HCT116 (cell line): ENCODE measurements around the gene PAX7. TPM values are rescaled to one million over a fixed set of nuclear protein-coding genes. Genes with fewer than 3 reads are reported as not detected.

Experiments used
- ATAC-seq: fragments of 200-7000 bp; cut with Tn5 transposase; 2 replicates; pipeline ENCODE4 v1.9.1; 2020; ENCODE audit warnings: mild to moderate bottlenecking, moderate library complexity
- BruUV-seq: library from RNA; stranded (reverse); fragments of 400-500 nt; replicated peaks from 2 replicates; lab custom pipeline; 2021; lab: Mats Ljungman, UMichigan
- CTCF ChIA-PET: fragments of 300-600 bp; sonication (Branson Sonifier 250); formaldehyde crosslinking; loops from one replicate; lab custom pipeline; 2021; ENCODE audit warnings: antibody characterized with exemption; lab: Charles Lee
- POLR2A ChIA-PET: fragments of 300-600, 350-600 bp; sonication (Branson Sonifier 250); formaldehyde crosslinking; loops from one replicate; lab custom pipeline; 2021; ENCODE audit warnings: antibody characterized with exemption; lab: Charles Lee
- RAD21 ChIA-PET, 2 experiments: fragments of 300-600 bp; sonication (Branson Sonifier 250); formaldehyde crosslinking; loops; one replicate each; lab custom pipeline; 2023; ENCODE audit warnings: low total read pairs in 2 of 2; ENCODE audit not compliant: uncharacterized antibody in 2 of 2, unreplicated experiment in 2 of 2, low non-redundant PET in 1 of 2; lab: Charles Lee
- DNase-seq: peaks from one replicate; pipeline ENCODE4 v3.0.0-alpha.2; 2010; ENCODE audit warnings: low read depth, low spot score
- H2AFZ ChIP-seq: fragments of 200-600 bp; shearing (Covaris generic), sonication (generic); 2 replicates; pipeline ENCODE4 v1.6.1; 2017; ENCODE audit warnings: low read depth, mixed run types, mixed read lengths, antibody characterized with exemption, low read length; ENCODE audit not compliant: poor library complexity, severe bottlenecking
- H3K27ac ChIP-seq: 2 replicates; pipeline ENCODE4 v1.5.1; 2012; ENCODE audit warnings: low read depth, low read length
- H3K27me3 ChIP-seq: fragments of 200-600 bp; sonication (generic); 2 replicates; pipeline ENCODE4 v1.6.1; 2016; ENCODE audit warnings: mixed run types, low read length, mixed read lengths; ENCODE audit not compliant: insufficient read depth
- H3K36me3 ChIP-seq, 2 experiments: fragments of 200-500 bp in 1 of 2; fragments of 200-600 bp in 1 of 2; sonication (Bioruptor generic) in 1 of 2; sonication (generic) in 1 of 2; 2 replicates each; pipeline versions ENCODE4 v1.5.1 to v1.6.1; 2014 to 2016; ENCODE audit warnings: low read length in 2 of 2, inconsistent platforms in 1 of 2, mixed read lengths in 1 of 2, mixed run types in 1 of 2; ENCODE audit not compliant: insufficient read depth in 2 of 2, control insufficient read depth in 1 of 2
- H3K4me1 ChIP-seq, 2 experiments: fragments of 200-600 bp in 1 of 2; sonication (generic) in 1 of 2; 2 replicates each; pipeline versions ENCODE4 v1.5.1 to v1.6.1; 2012 to 2017; ENCODE audit warnings: low read length in 2 of 2, inconsistent platforms in 1 of 2, mild to moderate bottlenecking in 1 of 2, mixed read lengths in 1 of 2, mixed run types in 1 of 2, moderate library complexity in 1 of 2; ENCODE audit not compliant: insufficient read depth in 2 of 2, control insufficient read depth in 1 of 2
- H3K4me2 ChIP-seq: fragments of 200-600 bp; sonication (generic); 2 replicates; pipeline ENCODE4 v1.6.1; 2017; ENCODE audit warnings: mixed run types, low read length, mixed read lengths
- H3K4me3 ChIP-seq, 2 experiments: fragments of 200-600 bp in 1 of 2; sonication (generic) in 1 of 2; replicated peaks in 1 of 2; 2 replicates each; pipeline ENCODE4 v1.5.1; 2011 to 2016; ENCODE audit warnings: low read length in 2 of 2, control low read depth in 1 of 2, low read depth in 1 of 2, mild to moderate bottlenecking in 1 of 2, mixed read lengths in 1 of 2, mixed run types in 1 of 2
- H3K79me2 ChIP-seq: fragments of 200-600 bp; sonication (generic); 2 replicates; pipeline ENCODE4 v1.6.1; 2017; ENCODE audit warnings: mild to moderate bottlenecking, mixed run types, low read length, moderate library complexity, mixed read lengths; ENCODE audit not compliant: insufficient read depth
- H3K9ac ChIP-seq: fragments of 200-600 bp; sonication (generic); 2 replicates; pipeline ENCODE4 v1.6.1; 2016; ENCODE audit warnings: low read length, mixed read lengths
- H3K9me2 ChIP-seq: fragments of 200-600 bp; sonication (generic), shearing (Covaris generic); 2 replicates; pipeline ENCODE4 v1.6.1; 2017; ENCODE audit warnings: mixed run types, mild to moderate bottlenecking, moderate library complexity; ENCODE audit not compliant: insufficient read depth
- H3K9me3 ChIP-seq, 2 experiments: fragments of 200-500 bp in 1 of 2; fragments of 200-600 bp in 1 of 2; sonication (Bioruptor generic) in 1 of 2; sonication (generic) in 1 of 2; 2 replicates each; pipeline ENCODE4 v1.6.1; 2014 to 2017; ENCODE audit warnings: low read length in 2 of 2, mixed read lengths in 2 of 2, inconsistent platforms in 1 of 2, low read depth in 1 of 2, mild to moderate bottlenecking in 1 of 2, mixed run types in 1 of 2, moderate library complexity in 1 of 2; ENCODE audit not compliant: control insufficient read depth in 1 of 2, insufficient read depth in 1 of 2
- H4K20me1 ChIP-seq: fragments of 200-600 bp; sonication (generic), shearing (Covaris generic); 2 replicates; pipeline ENCODE4 v1.6.1; 2017; ENCODE audit warnings: mixed run types, mild to moderate bottlenecking, moderate library complexity; ENCODE audit not compliant: insufficient read depth
- CBX3 ChIP-seq: IDR thresholded peaks from 2 replicates; pipeline ENCODE4 v1.6.1; 2012; ENCODE audit warnings: low read depth
- CEBPB ChIP-seq: IDR thresholded peaks from 2 replicates; pipeline ENCODE4 v1.6.1; 2012; ENCODE audit warnings: low read depth
- EGR1 ChIP-seq: IDR thresholded peaks from 2 replicates; pipeline ENCODE4 v1.6.1; 2012; ENCODE audit warnings: low read depth
- ELF1 ChIP-seq: IDR thresholded peaks from 2 replicates; pipeline ENCODE4 v1.6.1; 2012; ENCODE audit warnings: low read depth, borderline replicate concordance
- EZH2 ChIP-seq: fragments of 200-600 bp; sonication (generic); IDR thresholded peaks from 2 replicates; pipeline ENCODE4 v1.6.1; 2017; ENCODE audit warnings: antibody characterized with exemption, mixed run types
- JUND ChIP-seq: IDR thresholded peaks from 2 replicates; pipeline ENCODE4 v1.6.1; 2012
- POLR2A ChIP-seq: IDR thresholded peaks from 2 replicates; pipeline ENCODE4 v1.7.0; 2011; ENCODE audit warnings: borderline replicate concordance; ENCODE audit not compliant: insufficient read depth, insufficient read length; ENCODE audit errors: extremely low read depth
- RAD21 ChIP-seq: IDR thresholded peaks from 2 replicates; pipeline ENCODE4 v1.6.1; 2012; ENCODE audit warnings: low read depth, mild to moderate bottlenecking
- SIN3A ChIP-seq: IDR thresholded peaks from 2 replicates; pipeline ENCODE4 v1.6.1; 2012; ENCODE audit warnings: low read depth
- TCF7L2 ChIP-seq: IDR thresholded peaks from 2 replicates; pipeline ENCODE4 v1.7.0; 2011; ENCODE audit warnings: borderline replicate concordance, inconsistent platforms; ENCODE audit not compliant: insufficient read depth, insufficient read length; ENCODE audit errors: extremely low read depth
- YY1 ChIP-seq: IDR thresholded peaks from 2 replicates; pipeline ENCODE4 v1.6.1; 2011; ENCODE audit warnings: low read length, low read depth, moderate library complexity, mild to moderate bottlenecking; ENCODE audit not compliant: insufficient replicate concordance; ENCODE audit errors: extremely low read depth
- ZFX ChIP-seq: fragments of 450-650 bp; IDR thresholded peaks from 2 replicates; pipeline ENCODE4 v1.6.1; 2017
- intact Hi-C: fragments of 100-400 bp; cut with micrococcal nuclease; formaldehyde crosslinking; loops from 2 replicates; pipeline ENCODE4 v1.10.0; 2022
- total RNA-seq: library from RNA; stranded (reverse); gene quantifications from one replicate; pipeline ENCODE4 v1.2.1, GENCODE V29; 2021; ENCODE audit not compliant: unreplicated experiment
- TF ChIP-seq, protein P1 (sequence below), 3 experiments: fragments of 200-600 bp in 1 of 3; sonication (generic) in 1 of 3; IDR thresholded peaks in 2 of 3; conservative IDR thresholded peaks in 1 of 3; 2 replicates each; pipeline ENCODE4 v1.5.1; 2012 to 2017; ENCODE audit warnings: low read depth in 2 of 3, low read length in 2 of 3, antibody characterized with exemption in 1 of 3, borderline replicate concordance in 1 of 3, control low read depth in 1 of 3, mild to moderate bottlenecking in 1 of 3, mixed read lengths in 1 of 3, mixed run types in 1 of 3, moderate library complexity in 1 of 3; ENCODE audit not compliant: insufficient read depth in 1 of 3
- TF ChIP-seq, protein P2 (sequence below): IDR thresholded peaks from 2 replicates; pipeline ENCODE4 v1.6.1; 2012
- TF ChIP-seq, protein P3 (sequence below): IDR thresholded peaks from 2 replicates; pipeline ENCODE4 v1.6.1; 2011; ENCODE audit warnings: mild to moderate bottlenecking, low read length, moderate library complexity; ENCODE audit not compliant: insufficient replicate concordance; ENCODE audit errors: extremely low read depth
- TF ChIP-seq, protein P4 (sequence below): IDR thresholded peaks from 2 replicates; pipeline ENCODE4 v1.6.1; 2012
- TF ChIP-seq, protein P5 (sequence below): IDR thresholded peaks from 2 replicates; pipeline ENCODE4 v1.6.1; 2012; ENCODE audit warnings: low read depth

The PAX7 gene
- total RNA-seq, 1 experiment from 2014 or later = not detected

DNA sequence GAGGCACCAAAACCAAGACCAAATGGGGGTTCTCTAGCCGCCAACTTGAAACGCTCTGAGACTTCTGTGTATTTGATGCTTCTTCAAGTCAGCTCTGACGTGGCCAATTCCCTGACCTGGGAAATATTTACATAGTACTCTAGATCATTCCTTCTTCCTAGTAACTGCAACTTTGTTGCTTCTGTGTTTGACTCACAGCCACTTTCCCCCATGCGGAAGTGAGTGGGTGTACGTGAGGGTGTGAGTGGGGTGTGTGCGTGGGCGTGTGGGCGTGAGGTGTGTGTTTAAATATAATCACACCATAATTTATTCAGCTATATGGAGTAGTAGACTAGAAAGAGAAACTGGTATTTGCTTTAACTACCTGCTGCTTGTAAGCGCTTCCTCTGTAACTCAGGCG, 117.8 kb downstream of the PAX7 start:
- H3K36me3 ChIP-seq = no peaks in the 10 kb centered on the region
- RAD21 ChIA-PET = no interaction called here
- CTCF ChIA-PET = no interaction called here

More for the DNA sequence above, 117.8 kb downstream of the PAX7 start:
- POLR2A ChIA-PET = no interaction called here
- Histone ChIP-seq H3K9ac (no peak overlapping the region), H2AFZ (no peak overlapping the region), H3K4me2 (no peak overlapping the region), H3K9me3 (peaks cover 1 to 10% of the 10 kb centered on the region in 2 experiments; a peak in 1 of 4 replicates), H3K4me1 (no peaks in the 10 kb centered on the region), H4K20me1 (no peaks in the 10 kb centered on the region), H3K27ac (no peak overlapping the region), H3K4me3 (no peak overlapping the region), H3K9me2 (no peaks in the 10 kb centered on the region), H3K79me2 (no peaks in the 10 kb centered on the region), H3K27me3 (peaks cover 43% of the 10 kb centered on the region)
- no peak for DNase-seq
- ATAC-seq = no peak
- intact Hi-C loops = no loop called here
- no TSS peak for BruUV-seq
- TF ChIP-seq ELF1 (no peak), RAD21 (no peak), SIN3A (no peak), JUND (no peak), EZH2 (no peak), ZFX (no peak), POLR2A (no peak), CBX3 (no peak), EGR1 (no peak), YY1 (no peak), CEBPB (no peak), TCF7L2 (no peak)
- TF ChIP-seq, protein P1, sequence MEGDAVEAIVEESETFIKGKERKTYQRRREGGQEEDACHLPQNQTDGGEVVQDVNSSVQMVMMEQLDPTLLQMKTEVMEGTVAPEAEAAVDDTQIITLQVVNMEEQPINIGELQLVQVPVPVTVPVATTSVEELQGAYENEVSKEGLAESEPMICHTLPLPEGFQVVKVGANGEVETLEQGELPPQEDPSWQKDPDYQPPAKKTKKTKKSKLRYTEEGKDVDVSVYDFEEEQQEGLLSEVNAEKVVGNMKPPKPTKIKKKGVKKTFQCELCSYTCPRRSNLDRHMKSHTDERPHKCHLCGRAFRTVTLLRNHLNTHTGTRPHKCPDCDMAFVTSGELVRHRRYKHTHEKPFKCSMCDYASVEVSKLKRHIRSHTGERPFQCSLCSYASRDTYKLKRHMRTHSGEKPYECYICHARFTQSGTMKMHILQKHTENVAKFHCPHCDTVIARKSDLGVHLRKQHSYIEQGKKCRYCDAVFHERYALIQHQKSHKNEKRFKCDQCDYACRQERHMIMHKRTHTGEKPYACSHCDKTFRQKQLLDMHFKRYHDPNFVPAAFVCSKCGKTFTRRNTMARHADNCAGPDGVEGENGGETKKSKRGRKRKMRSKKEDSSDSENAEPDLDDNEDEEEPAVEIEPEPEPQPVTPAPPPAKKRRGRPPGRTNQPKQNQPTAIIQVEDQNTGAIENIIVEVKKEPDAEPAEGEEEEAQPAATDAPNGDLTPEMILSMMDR (IDR thresholded peaks at IDR 0.05 in 2 of 3, conservative IDR thresholded peaks at IDR 0.05 in 1 of 3; ENCODE audit: borderline replicate concordance in 1 of 3, insufficient read depth in 1 of 3, low read depth in 2 of 3, low read length in 2 of 3) = no peak
- TF ChIP-seq, protein P2, sequence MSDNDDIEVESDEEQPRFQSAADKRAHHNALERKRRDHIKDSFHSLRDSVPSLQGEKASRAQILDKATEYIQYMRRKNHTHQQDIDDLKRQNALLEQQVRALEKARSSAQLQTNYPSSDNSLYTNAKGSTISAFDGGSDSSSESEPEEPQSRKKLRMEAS = no peak
- TF ChIP-seq, protein P3, sequence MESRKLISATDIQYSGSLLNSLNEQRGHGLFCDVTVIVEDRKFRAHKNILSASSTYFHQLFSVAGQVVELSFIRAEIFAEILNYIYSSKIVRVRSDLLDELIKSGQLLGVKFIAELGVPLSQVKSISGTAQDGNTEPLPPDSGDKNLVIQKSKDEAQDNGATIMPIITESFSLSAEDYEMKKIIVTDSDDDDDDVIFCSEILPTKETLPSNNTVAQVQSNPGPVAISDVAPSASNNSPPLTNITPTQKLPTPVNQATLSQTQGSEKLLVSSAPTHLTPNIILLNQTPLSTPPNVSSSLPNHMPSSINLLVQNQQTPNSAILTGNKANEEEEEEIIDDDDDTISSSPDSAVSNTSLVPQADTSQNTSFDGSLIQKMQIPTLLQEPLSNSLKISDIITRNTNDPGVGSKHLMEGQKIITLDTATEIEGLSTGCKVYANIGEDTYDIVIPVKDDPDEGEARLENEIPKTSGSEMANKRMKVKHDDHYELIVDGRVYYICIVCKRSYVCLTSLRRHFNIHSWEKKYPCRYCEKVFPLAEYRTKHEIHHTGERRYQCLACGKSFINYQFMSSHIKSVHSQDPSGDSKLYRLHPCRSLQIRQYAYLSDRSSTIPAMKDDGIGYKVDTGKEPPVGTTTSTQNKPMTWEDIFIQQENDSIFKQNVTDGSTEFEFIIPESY = no peak
- TF ChIP-seq, protein P4, sequence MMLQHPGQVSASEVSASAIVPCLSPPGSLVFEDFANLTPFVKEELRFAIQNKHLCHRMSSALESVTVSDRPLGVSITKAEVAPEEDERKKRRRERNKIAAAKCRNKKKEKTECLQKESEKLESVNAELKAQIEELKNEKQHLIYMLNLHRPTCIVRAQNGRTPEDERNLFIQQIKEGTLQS = no peak
- TF ChIP-seq, protein P5, sequence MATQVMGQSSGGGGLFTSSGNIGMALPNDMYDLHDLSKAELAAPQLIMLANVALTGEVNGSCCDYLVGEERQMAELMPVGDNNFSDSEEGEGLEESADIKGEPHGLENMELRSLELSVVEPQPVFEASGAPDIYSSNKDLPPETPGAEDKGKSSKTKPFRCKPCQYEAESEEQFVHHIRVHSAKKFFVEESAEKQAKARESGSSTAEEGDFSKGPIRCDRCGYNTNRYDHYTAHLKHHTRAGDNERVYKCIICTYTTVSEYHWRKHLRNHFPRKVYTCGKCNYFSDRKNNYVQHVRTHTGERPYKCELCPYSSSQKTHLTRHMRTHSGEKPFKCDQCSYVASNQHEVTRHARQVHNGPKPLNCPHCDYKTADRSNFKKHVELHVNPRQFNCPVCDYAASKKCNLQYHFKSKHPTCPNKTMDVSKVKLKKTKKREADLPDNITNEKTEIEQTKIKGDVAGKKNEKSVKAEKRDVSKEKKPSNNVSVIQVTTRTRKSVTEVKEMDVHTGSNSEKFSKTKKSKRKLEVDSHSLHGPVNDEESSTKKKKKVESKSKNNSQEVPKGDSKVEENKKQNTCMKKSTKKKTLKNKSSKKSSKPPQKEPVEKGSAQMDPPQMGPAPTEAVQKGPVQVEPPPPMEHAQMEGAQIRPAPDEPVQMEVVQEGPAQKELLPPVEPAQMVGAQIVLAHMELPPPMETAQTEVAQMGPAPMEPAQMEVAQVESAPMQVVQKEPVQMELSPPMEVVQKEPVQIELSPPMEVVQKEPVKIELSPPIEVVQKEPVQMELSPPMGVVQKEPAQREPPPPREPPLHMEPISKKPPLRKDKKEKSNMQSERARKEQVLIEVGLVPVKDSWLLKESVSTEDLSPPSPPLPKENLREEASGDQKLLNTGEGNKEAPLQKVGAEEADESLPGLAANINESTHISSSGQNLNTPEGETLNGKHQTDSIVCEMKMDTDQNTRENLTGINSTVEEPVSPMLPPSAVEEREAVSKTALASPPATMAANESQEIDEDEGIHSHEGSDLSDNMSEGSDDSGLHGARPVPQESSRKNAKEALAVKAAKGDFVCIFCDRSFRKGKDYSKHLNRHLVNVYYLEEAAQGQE = no peak
